Transverse colon (tissue), 4 donors: ENCODE data around the gene TRIM46.

Source experiments
- EP300 ChIP-seq: sonication (generic); formaldehyde crosslinking; IDR thresholded peaks from one replicate; pipeline ENCODE4 v1.6.1; 2017; ENCODE audit warnings: antibody characterized with exemption, low read depth
- POLR2AphosphoS5 ChIP-seq, 3 donors: sonication (generic); formaldehyde crosslinking; IDR thresholded peaks; one replicate each; pipeline ENCODE4 v1.6.1; 2016; ENCODE audit warnings: antibody characterized with exemption in 3 of 3
- TF ChIP-seq, protein P1 (sequence below), 5 experiments: fragments of 200-600 bp in 3 of 5; fragments of 450-650 bp in 2 of 5; sonication (generic) in 3 of 5; IDR thresholded peaks; 1 replicate in 2 of 5; 2 replicates in 3 of 5; pipeline ENCODE4 v1.5.1; 2016 to 2017; ENCODE audit warnings: antibody characterized with exemption in 5 of 5, inconsistent platforms in 3 of 5, mild to moderate bottlenecking in 2 of 5, moderate library complexity in 1 of 5

DNA sequence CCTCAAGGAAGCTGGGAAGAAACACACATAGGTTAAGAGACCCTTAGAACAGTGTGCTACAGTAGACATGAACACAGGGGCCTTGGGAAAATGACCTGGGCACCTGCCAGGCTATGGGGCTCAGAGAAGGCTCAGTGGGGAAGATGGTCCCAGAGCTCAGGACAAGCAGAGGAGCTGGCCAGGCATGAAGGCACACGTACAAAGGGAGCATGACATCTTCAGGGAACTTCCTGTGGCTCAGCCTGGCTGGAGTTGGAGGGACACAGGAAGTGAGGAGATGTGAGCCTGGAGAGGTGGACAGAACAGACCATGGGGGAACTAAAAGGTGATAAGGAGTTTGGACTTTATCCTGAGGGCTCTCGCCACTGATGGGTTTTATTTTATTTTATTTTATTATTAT, 41.8 kb upstream of the TRIM46 start:
- TF ChIP-seq, protein P1, sequence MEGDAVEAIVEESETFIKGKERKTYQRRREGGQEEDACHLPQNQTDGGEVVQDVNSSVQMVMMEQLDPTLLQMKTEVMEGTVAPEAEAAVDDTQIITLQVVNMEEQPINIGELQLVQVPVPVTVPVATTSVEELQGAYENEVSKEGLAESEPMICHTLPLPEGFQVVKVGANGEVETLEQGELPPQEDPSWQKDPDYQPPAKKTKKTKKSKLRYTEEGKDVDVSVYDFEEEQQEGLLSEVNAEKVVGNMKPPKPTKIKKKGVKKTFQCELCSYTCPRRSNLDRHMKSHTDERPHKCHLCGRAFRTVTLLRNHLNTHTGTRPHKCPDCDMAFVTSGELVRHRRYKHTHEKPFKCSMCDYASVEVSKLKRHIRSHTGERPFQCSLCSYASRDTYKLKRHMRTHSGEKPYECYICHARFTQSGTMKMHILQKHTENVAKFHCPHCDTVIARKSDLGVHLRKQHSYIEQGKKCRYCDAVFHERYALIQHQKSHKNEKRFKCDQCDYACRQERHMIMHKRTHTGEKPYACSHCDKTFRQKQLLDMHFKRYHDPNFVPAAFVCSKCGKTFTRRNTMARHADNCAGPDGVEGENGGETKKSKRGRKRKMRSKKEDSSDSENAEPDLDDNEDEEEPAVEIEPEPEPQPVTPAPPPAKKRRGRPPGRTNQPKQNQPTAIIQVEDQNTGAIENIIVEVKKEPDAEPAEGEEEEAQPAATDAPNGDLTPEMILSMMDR (IDR thresholded peaks at IDR 0.05): no peak
- TF ChIP-seq POLR2AphosphoS5 (IDR thresholded peaks at IDR 0.05) (no peak), EP300 (no peak)
